ENCODE measurements around the gene TESMIN. TPM values are rescaled to one million over a fixed set of nuclear protein-coding genes. Genes with fewer than 3 reads are reported as not detected.
A peak's percentile ranks its signal among the peaks of the same experiment; 100 is the strongest.

TESMIN gene
- total RNA-seq, 1 experiment from 2014 or later, result 26.3 TPM

DNA sequence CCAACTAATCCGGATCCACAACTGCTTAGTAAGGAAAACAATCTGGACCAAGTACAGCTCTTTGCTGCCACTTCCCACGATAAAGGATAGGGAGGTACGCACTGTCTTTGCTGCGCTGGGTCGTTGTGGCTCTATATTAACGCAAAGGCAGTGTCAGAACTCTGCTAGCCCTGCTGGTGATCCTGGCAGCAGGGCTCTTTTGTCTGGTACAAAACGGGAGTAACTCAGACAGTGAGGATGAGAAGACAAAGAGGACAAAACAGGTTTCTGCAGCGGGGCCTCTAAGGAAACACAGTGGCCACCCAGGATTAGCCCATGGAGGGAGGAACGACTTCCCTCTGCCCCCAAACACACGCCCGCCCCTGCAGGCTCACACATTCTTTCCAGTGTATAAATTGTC lies 40.9 kb downstream of the TESMIN start:
- DNase-seq (ENCODE audit: low spot score), result no peak

- DNase-seq (ENCODE audit: low spot score), result no peak
These were observed 42.3 kb downstream of the TESMIN start for GRCh38 chr11:68709062-68709461.

- DNase-seq (ENCODE audit: low spot score), result no peak
These were observed 43.8 kb downstream of the TESMIN start for GRCh38 chr11:68707527-68707926.

- DNase-seq (ENCODE audit: low spot score), result no peak
These were observed 46.4 kb downstream of the TESMIN start for GRCh38 chr11:68704887-68705286.

GRCh38 chr11:68698993-68699392 lies 52.3 kb downstream of the TESMIN start:
- no peak for DNase-seq (ENCODE audit: low spot score)

DNA sequence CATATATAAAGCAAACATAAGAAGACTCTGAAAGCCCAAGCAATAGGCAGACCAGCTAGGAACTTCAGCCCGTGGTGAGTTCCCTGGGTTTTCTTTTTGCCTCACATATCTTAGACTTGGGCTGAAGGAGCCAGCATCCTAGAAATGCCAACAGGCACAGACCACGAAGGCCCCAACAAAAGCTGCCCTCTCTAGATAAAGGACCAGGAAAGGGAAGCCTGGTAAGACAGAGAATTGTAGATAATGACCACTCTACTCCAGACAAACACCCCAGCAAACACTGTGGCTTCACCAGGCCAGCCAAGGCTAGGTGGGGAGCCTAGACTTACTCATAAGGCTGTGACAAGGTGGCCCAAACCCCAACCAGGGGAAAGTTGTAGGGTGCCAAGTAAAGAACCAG lies 55.8 kb downstream of the TESMIN start:
- DNase-seq (ENCODE audit: low spot score), result no peak

- no peak for DNase-seq (ENCODE audit: low spot score)
These were observed 56.7 kb downstream of the TESMIN start for GRCh38 chr11:68694431-68695297.

DNA sequence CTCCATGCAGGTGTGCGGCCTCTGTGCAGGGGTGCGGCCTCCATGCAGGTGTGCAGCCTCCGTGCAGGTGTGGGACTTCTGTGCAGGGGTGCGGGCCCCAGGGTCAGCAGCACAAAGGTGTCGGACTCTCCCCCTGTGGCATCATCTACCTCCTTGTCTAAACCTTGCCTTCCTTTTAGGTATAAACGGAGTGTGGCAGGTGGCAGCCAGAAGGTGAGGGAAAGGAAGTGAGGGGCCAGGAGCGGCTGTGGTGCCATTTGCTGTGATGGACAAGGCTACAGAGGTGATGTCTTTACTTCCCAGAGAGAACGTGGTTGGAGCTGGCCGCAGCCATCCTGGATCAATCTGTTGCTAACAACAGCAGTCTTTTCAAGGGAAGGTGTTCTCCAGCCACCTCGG lies 57.8 kb downstream of the TESMIN start:
- DNase-seq (ENCODE audit: low spot score), result no peak

DNA sequence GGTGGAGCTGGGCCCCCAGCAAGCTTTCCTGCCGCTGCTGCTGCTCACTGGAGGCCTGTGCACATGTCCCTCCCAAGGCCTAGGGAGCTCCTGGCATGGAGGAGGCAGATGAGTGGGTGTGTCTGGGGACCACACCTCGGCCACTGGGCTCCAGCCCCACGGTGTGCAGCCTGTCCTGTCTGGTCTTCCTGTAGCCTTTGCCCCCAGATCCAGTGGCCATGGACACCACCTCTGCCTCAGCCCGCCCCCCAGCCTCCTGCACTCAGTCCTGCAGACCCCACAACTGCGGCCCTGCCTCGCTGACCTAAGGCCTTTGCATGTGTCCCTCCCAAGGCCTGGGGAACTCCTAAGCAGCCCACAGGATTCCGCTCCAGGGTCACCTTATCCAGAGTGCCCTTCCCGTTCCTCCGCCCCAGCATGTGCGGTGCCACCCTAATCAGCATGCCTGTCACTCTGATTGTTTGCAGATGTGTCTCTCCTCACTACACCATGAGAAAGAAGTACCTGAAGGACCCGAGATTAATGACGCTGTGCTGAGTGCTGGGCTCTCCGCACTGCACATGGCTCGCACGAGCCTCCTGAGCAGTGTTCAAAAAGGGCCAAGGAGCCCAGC lies 58.3 kb downstream of the TESMIN start:
- no peak for DNase-seq (ENCODE audit: low spot score)

- DNase-seq (ENCODE audit: low spot score), result no peak
These were observed 59.2 kb downstream of the TESMIN start for GRCh38 chr11:68692115-68692514.

GRCh38 chr11:68691402-68691784 lies 59.9 kb downstream of the TESMIN start:
- no peak for DNase-seq (ENCODE audit: low spot score)

- DNase-seq (ENCODE audit: low spot score), result peak; percentile 2
These were observed 60.5 kb downstream of the TESMIN start for GRCh38 chr11:68690671-68691401.

DNA sequence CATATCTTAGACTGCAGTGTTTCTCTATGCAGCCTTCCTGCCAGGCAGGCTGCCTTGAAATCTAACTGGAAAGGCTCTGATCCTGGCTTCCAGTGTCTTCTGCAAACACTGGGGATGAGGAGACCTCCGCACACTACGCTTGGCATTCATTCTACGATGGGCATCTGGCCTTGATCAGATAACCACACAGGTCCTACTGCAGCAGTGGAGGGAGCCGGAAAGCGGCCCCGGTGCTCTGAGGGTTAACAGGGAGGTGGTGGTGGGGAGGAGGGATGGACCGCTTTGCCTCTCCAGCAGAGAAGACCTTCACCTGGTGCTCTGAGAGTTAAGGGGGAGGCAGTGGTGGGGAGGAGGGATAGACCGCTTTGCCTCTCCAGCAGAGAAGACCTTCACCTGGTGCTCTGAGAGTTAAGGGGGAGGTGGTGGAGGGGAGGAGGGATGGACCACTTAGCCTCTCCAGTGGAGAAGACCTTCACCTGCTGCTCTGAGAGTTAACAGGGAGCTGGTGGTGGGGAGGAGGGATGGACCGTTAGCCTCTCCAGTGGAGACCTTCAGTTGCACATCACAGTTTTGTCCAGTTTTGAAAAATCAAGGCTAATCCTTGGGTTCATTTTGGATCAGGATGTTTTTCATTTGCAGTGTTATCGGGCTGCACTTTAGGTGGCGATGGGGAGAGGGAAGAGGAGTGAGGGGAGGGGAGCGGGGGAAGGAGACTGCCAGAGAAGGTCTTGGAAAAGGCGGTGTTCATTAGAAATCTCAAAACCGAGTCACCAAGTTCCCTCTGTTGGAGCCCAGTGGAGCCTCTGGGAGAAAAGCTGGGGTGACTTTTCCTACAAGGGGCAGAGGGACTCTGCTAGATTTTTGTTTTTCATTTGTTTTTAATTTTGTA lies 61.3 kb downstream of the TESMIN start:
- no peak for DNase-seq (ENCODE audit: low spot score)

DNA sequence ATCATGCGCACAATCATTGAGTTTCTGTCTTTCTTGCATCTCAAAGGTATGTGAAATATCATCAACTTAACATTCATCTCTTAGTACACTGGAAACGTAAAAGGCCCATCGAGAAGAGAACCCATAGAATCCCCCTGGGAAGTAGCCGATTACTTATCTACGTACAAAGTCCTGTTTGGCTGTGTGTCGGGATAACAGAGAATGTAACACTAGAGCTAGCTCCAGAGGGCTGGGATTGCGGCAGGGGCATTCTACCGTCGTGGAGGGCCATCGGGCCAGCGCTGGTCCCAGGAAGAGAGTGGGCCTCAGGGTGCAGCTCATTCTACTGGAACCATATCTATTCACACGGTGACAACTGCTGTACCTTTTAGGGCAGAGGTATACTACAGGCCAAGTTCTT lies 62.4 kb downstream of the TESMIN start:
- DNase-seq (ENCODE audit: low spot score), result no peak

GRCh38 chr11:68687986-68688385 lies 63.3 kb downstream of the TESMIN start:
- no peak for DNase-seq (ENCODE audit: low spot score)

GRCh38 chr11:68687311-68687710 lies 64.0 kb downstream of the TESMIN start:
- no peak for DNase-seq (ENCODE audit: low spot score)

DNA sequence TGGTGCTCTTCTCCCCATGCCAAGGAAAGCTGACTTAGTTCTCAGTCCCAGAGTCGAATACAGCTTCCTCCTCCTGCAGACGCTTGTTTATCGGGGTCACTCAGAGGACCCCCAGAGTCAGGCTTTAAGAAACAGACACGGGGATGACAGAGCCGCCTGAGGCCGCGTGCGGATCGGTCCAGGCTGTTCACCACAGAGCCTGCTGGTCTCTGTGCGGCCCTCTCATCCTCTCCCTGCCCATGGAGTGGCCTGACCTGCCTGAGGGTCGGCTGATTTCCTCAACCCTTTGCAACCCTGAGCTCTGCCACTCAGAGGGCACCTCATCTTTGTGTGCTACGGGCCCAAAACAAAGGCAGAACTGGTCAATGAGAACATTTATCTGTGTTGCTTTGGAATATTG lies 64.8 kb downstream of the TESMIN start:
- DNase-seq (ENCODE audit: low spot score), result no peak

GRCh38 chr11:68685656-68686380 lies 65.5 kb downstream of the TESMIN start:
- no peak for DNase-seq (ENCODE audit: low spot score)

DNA sequence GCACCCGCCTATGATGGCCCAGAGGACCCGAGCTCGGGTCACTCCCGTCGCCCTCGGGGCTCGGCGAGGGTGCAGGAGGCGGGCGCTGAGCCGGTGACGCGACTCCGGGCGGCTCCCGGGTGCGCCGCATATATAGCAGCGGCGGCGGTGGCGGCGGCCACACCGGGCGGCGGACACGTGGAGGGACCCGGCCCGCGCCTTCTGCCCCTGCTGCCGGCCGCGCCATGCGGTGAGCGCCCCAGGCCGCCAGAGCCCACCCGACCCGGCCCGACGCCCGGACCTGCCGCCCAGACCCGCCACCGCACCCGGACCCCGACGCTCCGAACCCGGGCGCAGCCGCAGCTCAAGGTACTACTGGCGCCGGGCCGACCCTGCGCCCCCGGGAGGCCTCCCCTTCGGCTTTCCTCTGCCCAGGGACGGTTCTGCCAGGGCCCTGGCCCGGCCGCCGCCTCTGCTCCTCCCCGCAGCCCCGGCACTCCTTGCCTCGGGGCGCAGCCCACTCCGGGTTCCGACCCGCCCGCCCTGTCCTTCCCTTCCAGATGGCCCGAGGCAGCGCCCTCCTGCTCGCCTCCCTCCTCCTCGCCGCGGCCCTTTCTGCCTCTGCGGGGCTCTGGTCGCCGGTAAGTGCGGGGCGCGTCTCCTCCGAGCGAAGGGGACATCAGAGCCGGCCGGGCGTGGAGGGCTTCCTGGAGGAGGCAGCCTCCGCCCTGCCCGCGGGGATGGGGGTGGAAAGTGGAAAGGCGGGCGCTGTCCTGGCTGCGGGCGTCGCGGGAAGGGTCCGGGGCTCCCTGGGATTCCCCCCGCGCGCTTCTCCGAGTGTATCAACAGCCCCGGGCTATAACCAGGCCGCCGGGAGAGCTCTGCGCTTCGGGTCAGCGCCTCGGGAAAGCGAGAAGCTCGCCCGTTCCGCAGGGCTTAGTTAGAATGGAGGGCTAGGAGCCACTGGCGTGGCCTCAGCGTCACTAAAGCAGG lies 66.6 kb downstream of the TESMIN start, which contains the start of gene GAL:
Gene GAL, plus strand, starts transcription at position 160 of the 972 bp plus-strand sequence. Its CDS starts 380 bp downstream, at position 540.
- DNase-seq (ENCODE audit: low spot score), result no peak

Data from HT-29 (cell line).